ENCODE data around the gene FGD6.
"Not testable (repeated sequence)": the region's sequence is repeated elsewhere in the genome, so short reads cannot be mapped to it uniquely, and the experiment has no call there.

Gene FGD6

DNA sequence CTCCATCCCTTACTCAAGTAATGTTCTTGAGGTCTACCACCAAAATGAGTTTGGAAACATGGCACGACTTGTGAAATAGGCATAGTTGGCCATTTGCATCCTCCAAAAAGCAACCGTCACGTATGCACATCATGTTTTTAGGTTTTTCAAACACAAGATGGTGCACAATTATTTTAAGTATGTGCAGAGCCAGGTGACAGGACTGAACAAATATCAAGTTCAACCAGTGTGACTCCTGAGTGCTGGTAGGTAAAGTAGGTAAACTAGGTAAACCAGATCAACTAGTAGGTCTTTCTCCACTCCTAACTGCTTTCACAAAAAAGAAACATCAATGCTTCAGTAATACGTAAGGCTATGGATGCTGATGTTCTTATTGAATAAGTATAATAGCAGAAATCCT is 39.1 kb downstream of the FGD6 start:
- DNase-seq (ENCODE audit: low read depth in 3 of 3) = no peak

DNA sequence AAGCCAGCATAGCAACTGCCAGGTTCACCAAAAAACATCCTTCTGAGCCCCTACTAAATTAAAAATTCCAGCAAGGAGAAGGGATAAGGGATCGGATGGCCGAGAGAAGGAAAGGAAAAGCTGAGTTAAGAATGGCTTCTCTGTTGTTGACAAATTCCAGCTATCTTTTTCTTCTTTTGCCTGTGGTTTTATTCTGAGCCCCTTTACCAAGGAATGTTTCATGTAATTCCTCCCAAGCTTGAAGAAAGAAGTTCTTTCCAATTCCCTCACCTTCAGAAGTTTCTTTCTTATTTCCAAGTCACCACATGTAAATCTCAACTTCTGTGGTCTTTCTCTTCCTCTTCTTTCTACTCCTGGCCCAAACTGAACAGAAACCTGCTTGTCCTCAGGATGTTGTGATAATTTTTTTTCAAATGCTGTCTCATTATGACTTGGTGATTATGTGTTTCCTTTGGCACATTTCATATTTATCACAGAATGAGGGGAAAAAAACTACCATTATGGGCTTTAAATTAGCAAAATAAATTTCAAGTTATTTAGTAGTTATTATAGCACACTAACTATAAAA is 40.0 kb downstream of the FGD6 start:
- no peak for DNase-seq (ENCODE audit: low read depth in 3 of 3)

DNA sequence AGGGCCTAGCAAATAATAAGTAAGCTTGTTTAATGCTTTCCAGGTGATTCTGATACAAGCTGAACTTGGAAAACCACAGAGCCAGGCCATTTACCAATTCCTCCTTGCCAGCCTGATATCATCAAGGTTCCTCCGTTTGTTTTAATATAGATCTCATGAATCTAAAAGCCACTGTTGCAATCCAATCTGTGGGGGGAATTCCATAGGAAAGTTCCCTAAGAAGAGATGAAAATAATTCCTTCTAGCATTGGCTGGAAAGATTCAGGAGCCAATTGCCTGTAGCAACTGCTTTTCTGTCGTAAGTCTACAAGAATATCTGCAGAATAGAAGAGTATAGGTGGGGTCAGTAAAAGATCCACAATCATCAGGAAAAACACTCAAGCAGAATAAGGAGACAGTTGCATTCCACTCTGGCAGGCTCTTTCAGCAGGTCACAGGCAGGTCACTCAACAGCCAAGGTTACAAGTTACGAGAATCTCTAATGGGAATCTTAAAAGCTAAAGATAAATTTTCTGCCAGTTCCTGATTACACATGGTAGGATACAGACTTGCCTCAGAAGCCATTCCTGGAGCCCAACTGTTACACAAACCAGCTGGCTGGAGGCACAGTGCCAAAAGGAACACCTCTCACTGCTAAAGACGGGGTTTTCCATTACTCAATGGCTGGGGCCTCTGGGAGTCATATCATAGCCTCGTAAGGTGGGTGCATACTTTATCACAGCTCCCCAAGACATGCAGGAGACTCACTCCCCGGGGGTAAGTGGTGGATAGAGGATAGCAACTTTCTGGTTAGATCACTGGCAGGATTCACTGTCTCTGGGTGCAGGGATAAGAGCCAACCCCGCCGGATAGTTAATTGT is 43.6 kb downstream of the FGD6 start:
- DNase-seq (ENCODE audit: low read depth in 3 of 3) = no peak

DNA sequence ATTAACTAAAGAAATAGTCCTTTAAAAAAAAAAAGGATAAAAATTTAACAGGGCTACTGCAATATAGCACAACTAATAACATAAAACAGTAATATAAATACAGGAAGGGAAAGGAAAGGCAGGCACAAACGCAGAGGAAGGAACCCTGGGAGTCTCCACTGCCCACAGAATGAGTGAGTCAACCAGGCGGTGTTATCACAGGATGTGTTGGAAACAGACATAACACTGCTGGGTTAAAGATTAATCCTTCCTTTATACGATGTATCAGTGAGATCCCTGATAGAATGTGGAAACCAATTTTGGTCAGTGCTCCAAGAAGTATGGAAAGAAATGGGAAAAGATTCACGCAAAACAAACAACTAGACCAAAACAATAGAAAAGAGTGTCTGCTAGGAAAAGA is 47.9 kb downstream of the FGD6 start:
- no peak for DNase-seq (ENCODE audit: low read depth in 3 of 3)

DNA sequence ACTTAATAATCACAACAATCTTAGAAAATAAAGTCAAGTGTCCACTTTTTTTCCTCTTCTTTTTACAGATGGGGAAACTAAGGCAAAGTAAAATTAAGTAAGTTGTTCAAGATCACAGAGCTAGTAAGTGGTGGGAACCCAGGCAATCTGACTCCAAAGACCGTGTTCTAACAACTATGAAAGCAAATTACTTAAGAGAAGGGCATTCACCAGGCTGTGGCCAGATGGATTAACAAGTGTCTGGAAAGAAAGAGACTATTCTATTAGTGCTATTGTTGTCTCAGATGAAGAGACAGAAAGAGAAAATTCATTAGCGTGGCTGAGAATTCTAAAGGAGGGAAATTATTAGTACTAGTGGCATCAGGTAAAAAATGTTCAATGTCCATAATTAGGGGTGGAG is 48.5 kb downstream of the FGD6 start:
- no peak for DNase-seq (ENCODE audit: low read depth in 3 of 3)

DNA sequence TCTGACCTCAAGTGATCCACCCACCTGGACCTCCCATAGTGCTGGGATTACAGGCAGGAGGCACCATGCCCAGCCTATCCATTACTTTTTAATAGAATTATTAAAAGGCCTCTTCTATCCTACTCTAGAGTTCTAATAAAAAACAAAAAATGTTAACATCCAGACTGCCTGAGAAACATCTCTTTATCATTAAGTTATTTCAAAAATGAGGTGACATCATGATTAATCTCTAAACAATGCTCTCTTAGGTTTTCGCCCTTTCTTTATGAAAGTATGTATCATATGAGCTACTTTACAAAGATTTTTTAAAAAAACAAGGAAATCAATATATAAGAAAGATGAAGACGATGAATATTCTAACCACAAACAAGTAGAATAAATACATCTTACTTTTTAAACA is 52.6 kb downstream of the FGD6 start:
- no peak for DNase-seq (ENCODE audit: low read depth in 3 of 3)

DNA sequence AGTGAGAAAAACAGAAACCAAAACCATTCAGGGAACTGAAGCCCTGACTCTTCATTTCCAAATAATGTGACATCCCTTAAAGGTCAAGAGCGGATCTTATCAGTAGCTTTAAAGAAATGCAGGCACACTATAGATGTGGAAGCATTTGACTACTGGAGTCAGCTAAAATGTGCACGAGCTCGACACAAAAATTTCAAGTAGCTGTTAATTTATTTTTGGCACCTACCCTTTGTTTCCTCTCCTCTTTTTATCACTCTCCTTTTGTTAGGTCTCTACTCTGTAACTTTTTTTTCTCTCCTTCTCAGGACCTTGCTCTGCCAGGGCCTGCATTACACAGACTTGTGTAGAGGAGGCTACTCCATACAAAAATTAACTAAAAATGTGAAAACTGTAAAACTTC is 58.3 kb downstream of the FGD6 start:
- DNase-seq (ENCODE audit: low read depth in 3 of 3) = no peak

DNA sequence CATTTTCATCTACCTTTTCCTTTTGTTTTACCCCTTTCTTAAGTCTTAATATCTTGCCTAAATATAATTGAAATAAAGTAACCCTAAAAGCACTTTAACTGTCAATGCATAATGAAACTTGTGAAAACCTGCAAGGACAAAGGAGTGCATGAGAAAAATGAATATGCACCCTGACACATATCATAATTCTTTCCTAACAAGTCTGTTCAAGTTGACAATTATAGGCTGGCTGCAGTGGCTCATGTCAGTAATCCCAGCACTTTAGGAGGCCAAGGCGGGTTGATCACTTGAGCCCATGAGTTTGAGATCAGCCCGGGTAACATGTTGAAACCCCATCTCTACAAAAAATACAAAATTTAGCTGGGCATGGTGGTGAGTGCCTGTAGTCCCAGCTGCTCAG is 65.4 kb downstream of the FGD6 start:
- no peak for DNase-seq (ENCODE audit: low read depth in 3 of 3)

DNA sequence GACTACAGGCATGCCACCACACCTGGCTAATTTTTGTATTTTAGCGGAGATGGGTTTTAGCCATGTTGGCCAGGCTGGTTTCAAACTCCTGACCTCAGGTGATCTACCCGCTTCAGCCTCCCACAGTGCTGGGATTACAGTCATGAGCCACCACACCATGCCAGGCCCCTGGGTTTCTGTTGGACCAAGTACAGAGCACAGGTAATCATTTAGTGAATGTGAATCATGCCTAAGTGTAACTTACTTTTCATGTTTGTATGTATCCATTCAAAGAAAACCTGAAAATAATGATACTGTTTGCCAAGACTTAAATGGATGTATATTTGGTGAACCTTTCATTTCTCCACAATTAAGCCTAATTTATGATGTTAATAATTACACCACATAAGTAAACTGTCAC is 65.9 kb downstream of the FGD6 start:
- DNase-seq (ENCODE audit: low read depth in 3 of 3) = no peak

DNA sequence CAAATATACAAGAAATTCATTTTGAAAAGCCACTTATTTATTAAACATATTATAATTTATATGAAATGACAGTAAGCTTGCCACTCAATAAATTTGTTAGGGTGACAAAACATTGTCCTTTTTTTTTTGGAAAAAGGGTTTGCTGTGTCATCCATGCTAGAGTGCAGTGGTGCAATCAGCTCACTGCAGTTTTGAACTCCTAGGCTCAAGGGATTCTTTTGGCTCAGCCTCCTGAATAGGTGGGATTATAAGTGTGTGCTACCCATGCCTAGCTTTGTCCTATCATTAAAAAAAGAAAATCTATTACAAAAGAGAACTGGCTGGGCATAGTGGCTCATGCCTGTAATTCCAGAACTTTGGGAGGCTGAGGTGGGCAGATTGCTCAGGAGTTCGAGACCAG is 66.8 kb downstream of the FGD6 start:
- no peak for DNase-seq (ENCODE audit: low read depth in 3 of 3)

DNA sequence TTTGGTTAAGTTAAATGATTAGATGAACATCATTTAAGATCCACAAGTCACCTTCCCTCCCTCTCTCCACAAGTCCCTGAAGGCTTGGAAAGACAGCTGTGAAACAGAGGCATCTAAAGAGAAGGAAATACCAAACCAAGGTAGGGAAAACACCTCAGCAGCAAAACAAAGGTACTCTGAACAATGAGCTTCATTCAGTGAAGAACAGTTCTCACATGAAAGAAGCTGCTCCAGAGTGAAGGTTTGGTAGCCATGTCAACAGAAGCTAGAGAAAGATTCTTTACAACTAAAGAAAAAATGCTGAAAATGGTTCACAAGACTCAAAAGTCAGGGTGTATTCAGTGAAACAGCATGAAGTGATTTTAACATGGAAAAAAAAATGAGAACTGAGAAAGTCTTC is 69.4 kb downstream of the FGD6 start:
- DNase-seq (ENCODE audit: low read depth in 3 of 3) = no peak

DNA sequence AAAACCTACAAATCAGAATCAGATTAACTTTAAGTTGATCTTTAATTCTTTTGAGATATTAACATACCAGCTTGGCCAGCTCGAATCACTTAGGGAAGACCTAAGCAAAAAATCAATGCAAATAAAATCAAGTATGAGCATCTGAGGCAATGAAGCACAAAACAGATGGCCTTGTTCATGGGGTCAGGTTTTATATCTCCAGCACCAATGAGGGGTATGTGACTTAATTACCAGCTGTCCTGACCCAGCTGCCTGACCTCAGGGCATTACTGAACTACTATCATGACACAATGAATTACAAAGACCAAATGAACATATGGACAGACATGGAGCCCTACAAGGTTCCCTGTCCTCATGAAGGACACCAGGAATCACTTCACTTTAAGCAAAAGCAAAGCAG is 70.5 kb downstream of the FGD6 start:
- DNase-seq (ENCODE audit: low read depth in 3 of 3) = no peak

DNA sequence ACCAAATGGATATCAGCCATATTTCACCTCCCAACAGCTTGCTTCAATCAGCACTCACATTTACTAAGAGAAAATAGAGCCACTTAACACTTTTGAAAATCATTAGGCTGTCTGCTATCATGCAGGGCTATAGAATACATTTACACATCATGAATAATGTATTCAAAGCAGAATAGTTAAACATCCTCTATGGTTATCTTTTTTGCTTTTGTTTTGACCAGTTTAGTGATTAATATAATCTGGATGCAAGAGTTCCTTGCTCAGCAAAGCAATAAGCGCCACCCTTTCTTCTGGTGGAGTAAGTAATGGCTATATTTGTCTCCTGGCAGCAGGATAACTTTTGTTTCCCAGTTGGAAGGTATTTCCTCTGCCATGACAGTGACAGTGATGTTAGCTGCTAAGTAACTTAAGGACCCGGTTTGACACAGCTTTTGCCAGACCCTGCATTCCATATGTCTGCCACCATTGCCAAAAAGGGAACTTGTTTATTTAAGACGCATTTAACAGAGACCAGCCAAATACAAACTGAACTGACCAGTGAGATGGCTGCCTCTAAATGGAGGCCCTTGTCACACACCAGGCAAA is 73.6 kb downstream of the FGD6 start:
- no peak for DNase-seq (ENCODE audit: low read depth in 3 of 3)

DNA sequence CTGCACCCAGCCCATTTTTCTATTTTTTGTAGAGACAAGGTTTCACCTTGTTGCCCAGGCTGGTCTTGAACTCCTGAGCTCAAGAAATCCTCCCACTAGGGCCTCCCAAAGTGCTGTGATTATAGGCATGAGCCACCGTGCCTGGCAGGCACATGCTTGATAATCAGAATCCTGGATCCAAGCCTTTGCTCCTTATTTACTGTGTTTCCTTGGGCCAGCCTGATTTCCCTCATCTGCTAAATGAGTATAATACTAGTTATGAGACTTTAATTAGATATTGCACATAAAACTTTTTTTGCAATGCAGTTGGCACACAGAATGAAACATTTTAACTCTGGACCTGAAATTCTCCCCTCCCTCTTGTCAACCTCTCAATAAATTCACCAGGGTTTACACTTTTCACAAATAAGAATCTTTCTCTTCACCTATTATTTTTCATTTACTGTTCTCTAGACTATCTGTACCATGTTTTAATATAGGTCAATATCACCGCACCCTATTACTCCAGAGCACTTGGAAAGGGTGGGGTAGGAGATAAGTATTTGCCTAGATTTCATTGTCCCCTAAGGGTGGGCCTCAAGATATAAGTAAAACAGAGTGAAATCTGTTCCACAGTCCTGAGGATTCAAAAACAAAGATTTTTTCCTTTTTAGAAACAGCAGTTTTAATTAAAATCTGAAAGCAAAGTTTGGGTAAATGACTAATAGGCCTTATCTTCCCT is 74.7 kb downstream of the FGD6 start:
- no peak for DNase-seq (ENCODE audit: low read depth in 3 of 3)

DNA sequence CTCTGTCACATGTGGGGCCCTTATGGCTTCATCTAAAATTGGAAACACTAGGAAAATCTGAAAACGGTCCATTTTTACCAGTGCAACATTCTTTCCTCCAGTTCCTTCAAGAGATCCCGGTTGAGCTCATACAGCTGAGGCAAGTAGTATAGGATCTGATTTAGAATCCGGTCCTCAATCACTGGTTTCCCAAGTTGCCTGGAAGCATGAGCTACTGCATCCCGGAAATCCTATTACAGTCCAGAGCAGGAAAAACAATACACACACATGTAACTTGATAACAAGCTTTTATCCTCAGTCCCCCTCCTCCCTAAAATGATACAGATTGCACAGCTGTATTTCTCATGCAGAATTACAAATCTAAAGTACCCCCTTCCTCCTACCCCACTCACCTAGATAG is 76.0 kb downstream of the FGD6 start:
- no peak for DNase-seq (ENCODE audit: low read depth in 3 of 3)

DNA sequence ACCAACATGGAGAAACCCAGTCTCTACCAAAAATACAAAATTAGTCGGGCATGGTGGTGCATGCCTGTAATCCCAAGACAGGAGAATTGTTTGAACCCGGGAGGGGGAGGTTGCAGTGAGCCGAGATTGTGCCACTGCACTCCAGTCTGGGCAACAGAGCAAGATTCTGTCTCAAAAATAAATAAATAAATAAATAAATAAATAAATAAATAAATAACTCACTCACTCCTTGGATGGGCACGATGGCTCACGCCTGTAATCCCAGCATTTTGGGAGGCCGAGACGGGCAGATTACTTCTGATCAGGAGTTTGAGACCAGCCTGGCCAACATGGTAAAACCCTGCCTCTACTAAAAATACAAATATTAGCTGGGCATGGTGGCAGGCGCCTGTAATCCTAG is 79.2 kb downstream of the FGD6 start:
- DNase-seq (ENCODE audit: low read depth in 3 of 3) = not testable (repeated sequence)

DNA sequence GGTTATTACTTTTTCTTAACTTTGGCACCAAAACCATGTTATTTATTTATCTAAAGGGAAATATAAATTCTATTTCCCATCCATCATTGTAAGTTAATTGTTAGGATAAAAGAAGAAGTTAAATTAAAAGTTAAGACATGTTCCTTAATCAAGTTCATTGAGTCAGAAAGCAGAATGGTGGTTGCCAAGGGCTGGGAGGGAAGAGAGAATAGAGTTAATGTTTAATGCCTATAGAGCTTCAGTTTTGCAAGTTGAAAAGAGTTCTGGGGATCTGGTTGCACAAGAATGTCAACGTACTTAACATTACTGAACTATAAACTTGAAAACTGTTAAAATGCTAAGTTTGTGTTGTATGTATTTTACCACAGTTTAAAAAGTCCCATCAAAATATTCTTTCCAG is 80.7 kb downstream of the FGD6 start:
- no peak for DNase-seq (ENCODE audit: low read depth in 3 of 3)

DNA sequence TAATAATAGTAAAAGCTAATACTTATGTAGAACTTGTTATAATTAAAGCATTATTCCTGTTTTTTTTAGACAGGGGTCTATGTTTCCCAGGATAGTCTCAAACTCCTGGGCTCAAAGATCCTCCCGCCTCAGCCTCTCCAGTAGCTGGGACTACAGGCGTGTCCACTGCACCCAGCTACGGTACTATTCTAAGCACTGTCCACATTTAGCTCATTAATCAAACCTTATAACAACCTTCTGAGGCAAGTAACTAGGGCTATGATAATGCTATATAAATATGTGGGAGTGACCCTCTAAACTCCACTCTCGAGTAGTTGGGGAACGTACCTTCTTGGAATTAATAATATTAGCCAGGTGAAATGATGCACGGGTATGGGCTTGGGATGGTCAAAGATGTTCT is 83.2 kb downstream of the FGD6 start:
- DNase-seq (ENCODE audit: low read depth in 3 of 3) = no peak

DNA sequence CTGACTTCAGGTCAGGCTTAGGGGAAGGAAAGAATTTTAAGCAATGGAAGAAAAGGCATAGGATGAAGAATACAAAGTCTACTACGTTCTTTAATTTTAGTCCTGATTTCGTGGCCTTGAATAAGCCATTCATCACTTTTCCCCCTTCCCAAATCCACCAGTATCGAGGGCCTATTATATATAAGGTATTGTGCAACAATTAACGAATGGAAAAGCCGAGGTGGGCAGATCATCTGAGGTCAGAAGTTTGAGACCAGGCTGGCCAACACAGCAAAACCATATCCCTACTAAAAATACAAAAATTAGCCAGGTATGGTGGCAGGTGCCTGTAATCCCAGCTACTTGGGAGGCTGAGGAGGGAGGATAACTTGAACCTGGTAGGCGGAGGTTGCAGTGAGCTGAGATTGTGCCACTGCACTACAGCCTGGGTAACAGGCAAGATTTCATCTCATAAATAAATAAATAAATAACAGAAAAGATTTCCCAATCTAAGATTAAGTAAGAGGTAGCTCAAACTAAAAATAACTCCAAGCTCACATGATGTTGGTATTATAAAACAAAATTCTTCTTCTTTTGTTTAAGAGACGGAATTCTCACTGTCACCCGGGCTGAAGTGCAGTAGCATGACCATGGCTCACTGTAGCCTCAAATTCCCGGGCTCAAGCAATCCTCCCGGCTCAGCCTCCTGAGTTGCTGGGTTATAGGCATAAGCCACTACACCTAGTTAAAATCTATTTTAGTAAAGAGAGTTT is 85.5 kb downstream of the FGD6 start:
- DNase-seq (ENCODE audit: low read depth in 3 of 3) = no peak

DNA sequence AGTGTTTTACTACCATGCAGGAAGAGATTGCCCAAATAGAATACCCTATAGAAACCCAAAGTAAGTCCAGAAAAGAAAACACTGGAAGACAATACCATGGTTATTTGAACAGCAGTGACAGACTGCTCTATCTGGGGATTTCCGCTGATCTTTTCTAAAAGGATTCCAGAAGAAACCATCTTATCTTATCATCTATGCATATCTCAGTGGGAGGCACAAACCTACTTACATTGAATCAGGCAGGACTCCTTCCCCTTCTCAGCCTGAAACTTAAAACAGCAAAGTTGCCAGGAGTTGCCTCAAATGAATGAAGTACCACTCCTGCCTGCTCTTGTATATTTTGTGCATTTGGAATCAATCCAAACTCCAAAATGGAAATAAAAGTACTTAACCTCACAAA is 87.2 kb downstream of the FGD6 start:
- DNase-seq (ENCODE audit: low read depth in 3 of 3) = no peak

DNA sequence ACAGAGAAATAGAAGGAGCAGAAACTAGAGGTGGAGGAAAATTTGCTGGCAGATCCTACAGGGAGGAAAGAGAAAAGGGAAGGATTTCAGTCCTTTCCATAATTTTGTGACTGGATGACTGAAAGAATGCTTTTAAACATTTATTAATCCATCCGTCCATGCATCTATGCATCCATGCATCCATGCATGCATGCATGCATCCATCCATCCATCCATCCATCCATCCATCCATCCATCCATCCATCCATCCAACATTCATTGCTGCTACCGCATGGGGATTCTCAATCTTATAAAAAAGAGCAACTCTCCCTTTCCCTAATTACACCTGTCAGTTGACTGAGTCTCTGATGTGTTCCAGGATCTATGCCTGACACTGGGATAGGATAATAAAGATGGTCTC is 88.2 kb downstream of the FGD6 start:
- no peak for DNase-seq (ENCODE audit: low read depth in 3 of 3)

DNA sequence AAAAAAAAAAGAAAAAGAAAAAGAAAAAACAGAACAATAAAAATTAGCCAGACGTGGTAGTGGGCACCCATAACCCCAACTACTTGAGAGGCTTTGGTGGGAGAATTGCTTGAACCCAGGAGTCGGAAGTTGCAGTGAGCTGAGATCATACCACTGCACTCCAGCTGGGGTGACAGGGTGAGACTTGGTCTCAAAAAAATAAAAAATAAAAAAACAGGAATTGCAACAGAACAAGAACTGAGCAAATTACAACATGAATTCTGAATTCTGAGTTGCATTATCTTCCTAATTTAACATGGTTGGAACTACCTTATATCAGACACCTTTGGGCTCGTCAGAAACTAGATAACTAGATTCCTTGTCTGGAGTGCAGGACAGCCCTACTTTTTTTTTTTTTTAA is 90.5 kb downstream of the FGD6 start:
- DNase-seq (ENCODE audit: low read depth in 3 of 3) = no peak

All from stimulated activated CD4-positive, alpha-beta T cell treated with anti-CD3 and anti-CD28 coated beads, TNF-alpha, amount 100 ng/mL, for 48 hours (primary cell).